ENCODE data around the gene MAP3K2.

DNA sequence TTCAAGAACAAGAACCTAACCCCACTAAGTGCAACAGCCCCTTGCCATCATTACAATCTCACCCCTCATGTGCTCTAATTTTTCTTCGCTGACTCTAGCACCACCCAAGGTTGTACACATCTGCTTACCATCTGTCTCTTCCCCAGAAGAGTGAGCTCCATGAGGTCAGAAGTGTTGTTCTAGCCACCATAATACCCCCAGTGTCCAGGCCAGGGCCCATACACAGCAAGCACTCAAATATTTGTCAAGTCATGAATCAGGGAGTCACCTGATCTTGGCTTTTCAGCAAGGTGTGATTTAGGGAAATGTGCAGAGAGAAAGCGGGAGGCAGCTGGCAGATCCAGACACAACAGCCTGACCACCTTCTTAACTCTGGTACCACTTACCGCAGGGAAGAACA, 99.5 kb downstream of the MAP3K2 start:
- TF ChIP-seq, protein P1, sequence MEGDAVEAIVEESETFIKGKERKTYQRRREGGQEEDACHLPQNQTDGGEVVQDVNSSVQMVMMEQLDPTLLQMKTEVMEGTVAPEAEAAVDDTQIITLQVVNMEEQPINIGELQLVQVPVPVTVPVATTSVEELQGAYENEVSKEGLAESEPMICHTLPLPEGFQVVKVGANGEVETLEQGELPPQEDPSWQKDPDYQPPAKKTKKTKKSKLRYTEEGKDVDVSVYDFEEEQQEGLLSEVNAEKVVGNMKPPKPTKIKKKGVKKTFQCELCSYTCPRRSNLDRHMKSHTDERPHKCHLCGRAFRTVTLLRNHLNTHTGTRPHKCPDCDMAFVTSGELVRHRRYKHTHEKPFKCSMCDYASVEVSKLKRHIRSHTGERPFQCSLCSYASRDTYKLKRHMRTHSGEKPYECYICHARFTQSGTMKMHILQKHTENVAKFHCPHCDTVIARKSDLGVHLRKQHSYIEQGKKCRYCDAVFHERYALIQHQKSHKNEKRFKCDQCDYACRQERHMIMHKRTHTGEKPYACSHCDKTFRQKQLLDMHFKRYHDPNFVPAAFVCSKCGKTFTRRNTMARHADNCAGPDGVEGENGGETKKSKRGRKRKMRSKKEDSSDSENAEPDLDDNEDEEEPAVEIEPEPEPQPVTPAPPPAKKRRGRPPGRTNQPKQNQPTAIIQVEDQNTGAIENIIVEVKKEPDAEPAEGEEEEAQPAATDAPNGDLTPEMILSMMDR (conservative IDR thresholded peaks at IDR 0.05; ENCODE audit: low read length), result no peak
- no peak for TF ChIP-seq EZH2phosphoT487 (IDR thresholded peaks at IDR 0.05; ENCODE audit: borderline replicate concordance)

Measured in Loucy (cell line).